B cell (primary cell): ENCODE data around the gene GGCX. TPM values are rescaled to one million over a fixed set of nuclear protein-coding genes. Genes with fewer than 3 reads are reported as not detected.
A peak's percentile ranks its signal among the peaks of the same experiment; 100 is the strongest.

Experiments
- ATAC-seq: fragments of 200-7000 bp; cut with Tn5 transposase; one replicate; pipeline ENCODE4 v1.10.0; 2021; ENCODE audit warnings: low read depth, mild to moderate bottlenecking, moderate number of reproducible peaks, moderate library complexity
- CTCF ChIA-PET: fragments of 350-600 bp; sonication (Branson Sonifier 250); formaldehyde crosslinking; loops from one replicate; lab custom pipeline; 2021; ENCODE audit warnings: antibody characterized with exemption, inconsistent platforms; lab: Charles Lee
- POLR2A ChIA-PET: fragments of 350-600 bp; sonication (Branson Sonifier 250); formaldehyde crosslinking; loops from one replicate; lab custom pipeline; 2021; ENCODE audit warnings: antibody characterized with exemption; lab: Charles Lee
- DNase-seq: peaks from one replicate; pipeline ENCODE4 v3.0.0; 2013
- H2AFZ ChIP-seq: 2 replicates; pipeline ENCODE4 v1.6.1; 2012; ENCODE audit warnings: mild to moderate bottlenecking, low read depth, low read length; ENCODE audit not compliant: insufficient read depth, poor library complexity, severe bottlenecking
- H3K27ac ChIP-seq, 2 donors: 1 replicate in 1 of 2; 2 replicates in 1 of 2; pipeline ENCODE4 v1.5.1; 2012 to 2013; ENCODE audit warnings: low read length in 2 of 2, mild to moderate bottlenecking in 2 of 2, moderate library complexity in 1 of 2
- H3K27me3 ChIP-seq, 4 experiments: fragments of 200-600 bp in 1 of 4; sonication (generic) in 1 of 4; replicated peaks in 1 of 4; 1 replicate in 2 of 4; 2 replicates in 2 of 4; pipeline versions ENCODE4 v1.6.1 to v1.7.0; 2013 to 2016; ENCODE audit warnings: low read length in 3 of 4, mild to moderate bottlenecking in 2 of 4, mixed read lengths in 1 of 4, moderate library complexity in 1 of 4; ENCODE audit not compliant: insufficient read depth in 4 of 4, control insufficient read depth in 3 of 4; ENCODE audit errors: control extremely low read depth in 1 of 4
- H3K36me3 ChIP-seq, 2 experiments: replicated peaks in 1 of 2; 1 replicate in 1 of 2; 2 replicates in 1 of 2; pipeline versions ENCODE4 v1.6.1 to v1.7.1; 2013; ENCODE audit warnings: low read length in 1 of 2; ENCODE audit not compliant: insufficient read depth in 2 of 2, control insufficient read depth in 1 of 2; ENCODE audit errors: control extremely low read depth in 1 of 2, extremely low read depth in 1 of 2
- H3K4me1 ChIP-seq, 2 donors: fragments of 200-600 bp in 1 of 2; sonication (generic) in 1 of 2; 1 replicate in 1 of 2; 2 replicates in 1 of 2; pipeline versions ENCODE4 v1.5.1 to v1.6.1; 2013 to 2017; ENCODE audit warnings: low read length in 2 of 2; ENCODE audit not compliant: control insufficient read depth in 2 of 2, insufficient read depth in 2 of 2
- H3K4me2 ChIP-seq: replicated peaks from 2 replicates; pipeline ENCODE3; 2012; ENCODE audit warnings: mild to moderate bottlenecking, low read depth, low read length; ENCODE audit not compliant: poor library complexity, severe bottlenecking
- H3K4me3 ChIP-seq, 5 experiments: fragments of 200-600 bp in 1 of 5; sonication (generic) in 1 of 5; 1 replicate in 3 of 5; 2 replicates in 2 of 5; pipeline versions ENCODE4 v1.5.1 to v1.7.0; 2011 to 2016; ENCODE audit warnings: low read length in 4 of 5, mild to moderate bottlenecking in 4 of 5, low read depth in 2 of 5, control low read depth in 1 of 5, moderate library complexity in 1 of 5; ENCODE audit not compliant: insufficient read depth in 1 of 5; ENCODE audit errors: control extremely low read depth in 1 of 5, extremely low read depth in 1 of 5
- H3K79me2 ChIP-seq: fragments of 200-600 bp; sonication (generic); one replicate; pipeline ENCODE4 v1.6.0; 2016; ENCODE audit warnings: low read length; ENCODE audit not compliant: control insufficient read depth, insufficient read depth
- H3K9ac ChIP-seq: fragments of 200-600 bp; sonication (generic); 2 replicates; pipeline ENCODE4 v1.6.1; 2017; ENCODE audit warnings: mild to moderate bottlenecking, low read length, moderate library complexity
- H3K9me3 ChIP-seq, 3 donors: one replicate each; pipeline versions ENCODE4 v1.6.1 to v1.7.1; 2013; ENCODE audit warnings: low read length in 2 of 3; ENCODE audit not compliant: control insufficient read depth in 2 of 3, insufficient read depth in 1 of 3; ENCODE audit errors: control extremely low read depth in 1 of 3
- H4K20me1 ChIP-seq: 2 replicates; pipeline ENCODE4 v1.6.0; 2012; ENCODE audit warnings: mild to moderate bottlenecking, low read length; ENCODE audit not compliant: insufficient read depth, control insufficient read depth, poor library complexity, severe bottlenecking
- H3K27ac Mint-ChIP-seq: one replicate; pipeline ENCODE4 v1.8.0; 2021; ENCODE audit warnings: mixed read lengths
- H3K27me3 Mint-ChIP-seq: one replicate; pipeline ENCODE4 v1.8.0; 2021; ENCODE audit warnings: mixed read lengths
- H3K4me1 Mint-ChIP-seq: one replicate; pipeline ENCODE4 v1.8.0; 2021; ENCODE audit warnings: mixed read lengths
- H3K4me3 Mint-ChIP-seq: one replicate; pipeline ENCODE4 v1.8.0; 2021; ENCODE audit warnings: mixed read lengths
- H3K9me3 Mint-ChIP-seq: one replicate; pipeline ENCODE4 v1.8.0; 2022; ENCODE audit warnings: mixed read lengths; ENCODE audit not compliant: insufficient read depth
- EZH2 ChIP-seq: IDR thresholded peaks from 2 replicates; pipeline ENCODE4 v1.6.1; 2012; ENCODE audit warnings: borderline replicate concordance, low read depth, mild to moderate bottlenecking, moderate library complexity, low read length; ENCODE audit not compliant: insufficient read depth, poor library complexity, severe bottlenecking
- WGBS: methylation state at CpG from one replicate; pipeline ENCODE4 v1.1.5; 2013; ENCODE audit warnings: missing lambda C conversion rate; ENCODE audit not compliant: insufficient coverage; 5-methylcytosine and 5-hydroxymethylcytosine counted together
- intact Hi-C: fragments of 100-400 bp; cut with micrococcal nuclease; formaldehyde crosslinking; loops from one replicate; pipeline ENCODE4 v1.10.0; 2022
- polyA plus RNA-seq: library from polyadenylated mRNA; depleted of rRNA; stranded (reverse); fragments of >200 nt; gene quantifications from 2 replicates; pipeline ENCODE4 v1.2.3, GENCODE V29; 2012
- total RNA-seq, 2 donors: library from RNA; stranded (reverse); fragments of 120-200 nt in 1 of 2; gene quantifications; 1 replicate in 1 of 2; 2 replicates in 1 of 2; pipeline versions ENCODE4 v1.2.3 to v1.2.4, GENCODE V29; 2013 to 2022
- TF ChIP-seq, protein P1 (sequence below): fragments of 200-600 bp; IDR thresholded peaks from one replicate; pipeline ENCODE4 v1.8.0; 2022; ENCODE audit warnings: antibody characterized with exemption, mild to moderate bottlenecking

GGCX gene
- total and polyA plus RNA-seq, 2 donors (not counting 1 experiment from before 2014, with no cell fraction given) = 23.5 to 36.8 TPM

DNA sequence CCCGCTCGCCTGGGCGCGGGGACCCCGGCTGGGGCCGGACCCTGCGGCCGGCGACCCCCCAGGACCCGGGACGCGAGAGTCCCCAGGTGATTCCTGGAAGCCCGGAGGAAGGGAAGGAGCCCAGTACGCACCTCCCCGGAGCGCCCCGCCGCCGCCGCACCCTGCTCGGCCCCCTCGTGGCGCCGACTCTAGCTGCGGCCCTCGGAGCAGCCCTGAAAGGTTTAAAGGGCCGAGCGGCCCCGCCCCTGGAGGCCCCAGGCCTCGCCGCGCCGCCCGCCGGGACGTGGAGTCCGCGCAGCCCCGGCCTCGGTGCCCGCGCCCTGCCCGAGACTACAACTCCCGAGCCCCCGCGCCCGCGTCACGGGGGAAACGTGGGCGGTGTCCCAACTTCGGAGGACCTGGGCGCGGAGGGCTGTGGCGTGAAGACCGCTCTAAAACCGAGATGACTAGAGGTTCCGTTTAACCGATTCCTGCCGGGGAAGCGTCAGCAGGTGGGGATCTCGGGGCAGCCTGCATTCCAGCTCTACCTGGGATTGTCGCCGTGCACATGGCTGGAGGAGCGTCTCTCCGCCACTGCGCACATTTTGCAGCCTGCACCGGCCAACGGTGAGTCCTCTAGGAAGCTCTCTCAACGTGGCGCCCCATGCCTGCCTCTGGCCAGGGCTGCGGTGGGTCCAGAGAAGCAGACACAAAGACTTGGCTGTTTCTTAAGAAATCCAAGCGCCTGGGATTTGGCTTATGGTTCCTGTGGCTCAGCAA is 41.4 kb upstream of the GGCX start, which contains the start of gene TMEM150A:
Gene TMEM150A (minus strand): TSS at position 223 of the 759 bp plus-strand sequence. CDS start 750 bp downstream, outside the sequence.
- POLR2A ChIA-PET = interaction anchor here (0.6 to 1.9 kb wide), 5 partner anchors 9 to 184 kb away, joined by 3 to 11 read pairs (median 6); partner anchors contain the start of genes C2orf68, GGCX, MAT2A and SH2D6
- H3K4me1 Mint-ChIP-seq = peaks cover 30% of the 10 kb centered on the region

More for the DNA sequence above, 41.4 kb upstream of the GGCX start, which contains the start of gene TMEM150A:
- H3K27ac ChIP-seq = peak within 1 kb of the TSS; percentile 20 to 74
- peak within 1 kb of the TSS; percentile 95 for H3K4me3 Mint-ChIP-seq
- CTCF ChIA-PET = interaction anchor here (0.7 to 1.7 kb wide), 8 partner anchors 9 to 183 kb away, joined by 3 to 7 read pairs (median 4); partner anchors contain the start of genes C2orf68 and GGCX
- WGBS = under 1% methylated on average over 73 of the region's 73 CpGs
- H3K27me3 ChIP-seq = no peaks in the 10 kb centered on the region
- DNase-seq (peak; percentile 93), ATAC-seq (peak; percentile 97)
- peaks cover 18% of the 10 kb centered on the region for H3K79me2 ChIP-seq
- peak within 1 kb of the TSS; percentile 71 for H3K9ac ChIP-seq
- H3K9me3 Mint-ChIP-seq = no peaks in the 10 kb centered on the region
- H3K27me3 Mint-ChIP-seq = no peaks in the 10 kb centered on the region
- intact Hi-C loops = loop anchor here (1.0 to 5.0 kb wide), 7 partner anchors 10 to 210 kb away; partner anchors contain the start of genes C2orf68, GGCX, MAT2A and USP39
- H4K20me1 ChIP-seq = peaks cover 18% of the 10 kb centered on the region
- H3K9me3 ChIP-seq = no peaks in the 10 kb centered on the region
- H3K4me1 ChIP-seq = peaks cover 17 to 23% of the 10 kb centered on the region in 2 donors
- peak within 1 kb of the TSS; percentile 72 to 92 (median 86) for H3K4me3 ChIP-seq
- no peak for TF ChIP-seq EZH2
- TF ChIP-seq, protein P1, sequence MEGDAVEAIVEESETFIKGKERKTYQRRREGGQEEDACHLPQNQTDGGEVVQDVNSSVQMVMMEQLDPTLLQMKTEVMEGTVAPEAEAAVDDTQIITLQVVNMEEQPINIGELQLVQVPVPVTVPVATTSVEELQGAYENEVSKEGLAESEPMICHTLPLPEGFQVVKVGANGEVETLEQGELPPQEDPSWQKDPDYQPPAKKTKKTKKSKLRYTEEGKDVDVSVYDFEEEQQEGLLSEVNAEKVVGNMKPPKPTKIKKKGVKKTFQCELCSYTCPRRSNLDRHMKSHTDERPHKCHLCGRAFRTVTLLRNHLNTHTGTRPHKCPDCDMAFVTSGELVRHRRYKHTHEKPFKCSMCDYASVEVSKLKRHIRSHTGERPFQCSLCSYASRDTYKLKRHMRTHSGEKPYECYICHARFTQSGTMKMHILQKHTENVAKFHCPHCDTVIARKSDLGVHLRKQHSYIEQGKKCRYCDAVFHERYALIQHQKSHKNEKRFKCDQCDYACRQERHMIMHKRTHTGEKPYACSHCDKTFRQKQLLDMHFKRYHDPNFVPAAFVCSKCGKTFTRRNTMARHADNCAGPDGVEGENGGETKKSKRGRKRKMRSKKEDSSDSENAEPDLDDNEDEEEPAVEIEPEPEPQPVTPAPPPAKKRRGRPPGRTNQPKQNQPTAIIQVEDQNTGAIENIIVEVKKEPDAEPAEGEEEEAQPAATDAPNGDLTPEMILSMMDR = no peak
- peak within 1 kb of the TSS; percentile 80 for H3K4me2 ChIP-seq
- H3K36me3 ChIP-seq = peaks cover 0 to 23% of the 10 kb centered on the region in 2 experiments
- H3K27ac Mint-ChIP-seq = peak within 1 kb of the TSS; percentile 89
- peak within 1 kb of the TSS; percentile 84 for H2AFZ ChIP-seq
